Keratinocyte (primary cell): ENCODE results near the gene SHROOM3. TPM values are rescaled to one million over a fixed set of nuclear protein-coding genes. Genes with fewer than 3 reads are reported as not detected.

Experiments used
- DNase-seq: peaks from one replicate; pipeline ENCODE4 v3.0.0-alpha.2; 2011; ENCODE audit warnings: low read depth, missing footprints, low spot score
- FAIRE-seq: peaks from 2 replicates; lab custom pipeline; 2011; peaks lifted over from hg19 to GRCh38; lab: Jason Lieb, UNC
- H2AFZ ChIP-seq: 2 replicates; pipeline ENCODE4 v1.6.0; 2012; ENCODE audit warnings: low read length, control low read depth, inconsistent platforms; ENCODE audit not compliant: control insufficient read depth
- H3K27ac ChIP-seq: 2 replicates; pipeline ENCODE4 v1.5.1; 2011; ENCODE audit warnings: low read length; ENCODE audit not compliant: control insufficient read depth, insufficient read depth
- H3K27me3 ChIP-seq: 3 replicates; pipeline ENCODE4 v1.6.0; 2011; ENCODE audit warnings: low read length; ENCODE audit not compliant: control insufficient read depth, insufficient read depth; ENCODE audit errors: extremely low read depth
- H3K36me3 ChIP-seq, 2 experiments: 2 replicates in 1 of 2; 3 replicates in 1 of 2; pipeline ENCODE4 v1.5.1; 2011; ENCODE audit warnings: low read length in 2 of 2, mild to moderate bottlenecking in 1 of 2; ENCODE audit not compliant: control insufficient read depth in 2 of 2, insufficient read depth in 2 of 2; ENCODE audit errors: extremely low read depth in 1 of 2
- H3K4me1 ChIP-seq: 3 replicates; pipeline ENCODE4 v1.5.1; 2011; ENCODE audit warnings: low read length; ENCODE audit not compliant: control insufficient read depth, insufficient read depth; ENCODE audit errors: extremely low read depth
- H3K4me2 ChIP-seq: 3 replicates; pipeline ENCODE4 v1.6.0; 2011; ENCODE audit warnings: low read depth, low read length; ENCODE audit not compliant: control insufficient read depth, insufficient read depth; ENCODE audit errors: extremely low read depth
- H3K4me3 ChIP-seq, 3 experiments: fragments of 200-600 bp in 1 of 3; sonication (generic) in 1 of 3; 2 replicates in 2 of 3; 3 replicates in 1 of 3; pipeline ENCODE4 v1.5.1; 2011 to 2016; ENCODE audit warnings: low read length in 3 of 3, mild to moderate bottlenecking in 3 of 3, control low read depth in 2 of 3, inconsistent platforms in 1 of 3, low read depth in 1 of 3, mixed read lengths in 1 of 3, mixed run types in 1 of 3, moderate library complexity in 1 of 3; ENCODE audit not compliant: control insufficient read depth in 2 of 3, insufficient read depth in 2 of 3; ENCODE audit errors: extremely low read depth in 1 of 3
- H3K79me2 ChIP-seq: 2 replicates; pipeline ENCODE4 v1.6.0; 2012; ENCODE audit warnings: low read length; ENCODE audit not compliant: control insufficient read depth, insufficient read depth
- H3K9ac ChIP-seq: 3 replicates; pipeline ENCODE4 v1.6.0; 2011; ENCODE audit warnings: low read length; ENCODE audit not compliant: control insufficient read depth, insufficient read depth; ENCODE audit errors: extremely low read depth
- H3K9me1 ChIP-seq: 3 replicates; pipeline ENCODE4 v1.6.0; 2011; ENCODE audit warnings: low read length; ENCODE audit not compliant: control insufficient read depth, insufficient read depth; ENCODE audit errors: extremely low read depth
- H3K9me3 ChIP-seq: 2 replicates; pipeline ENCODE4 v1.5.1; 2012; ENCODE audit warnings: low read depth, low read length; ENCODE audit not compliant: control insufficient read depth
- H4K20me1 ChIP-seq: 3 replicates; pipeline ENCODE4 v1.6.0; 2011; ENCODE audit warnings: low read length; ENCODE audit not compliant: control insufficient read depth, insufficient read depth; ENCODE audit errors: extremely low read depth
- EZH2 ChIP-seq: IDR thresholded peaks from one replicate; pipeline ENCODE4 v1.6.1; 2012; ENCODE audit warnings: inconsistent platforms, mild to moderate bottlenecking, low read length, moderate library complexity
- dilution Hi-C: fragments of 300-500 bp; cut with MboI; formaldehyde crosslinking; loops from one replicate; pipeline ENCODE4 v1.7.0; 2020; ENCODE audit warnings: low sequenced_read_pairs; ENCODE audit not compliant: extremely low pct_ligation_motif_present
- polyA plus RNA-seq, 5 experiments: library from polyadenylated mRNA; depleted of rRNA in 3 of 5; stranded (reverse) in 3 of 5; stranded (forward) in 1 of 5; unstranded in 1 of 5; fragments of >200 nt; gene quantifications; 1 replicate in 1 of 5; 2 replicates in 3 of 5; 3 replicates in 1 of 5; pipeline versions ENCODE4 v1.2.1 to v1.2.3, GENCODE V29; 2011 to 2012; ENCODE audit warnings: missing spikeins in 2 of 5, low read depth in 1 of 5, low replicate concordance in 1 of 5
- TF ChIP-seq, protein P1 (sequence below), 3 experiments: IDR thresholded peaks in 1 of 3; conservative IDR thresholded peaks in 1 of 3; optimal IDR thresholded peaks in 1 of 3; 2 replicates in 2 of 3; 3 replicates in 1 of 3; pipeline versions ENCODE3 to v1.5.1; 2011; ENCODE audit warnings: low read length in 3 of 3, mild to moderate bottlenecking in 3 of 3, moderate library complexity in 2 of 3, control low read depth in 1 of 3, inconsistent platforms in 1 of 3; ENCODE audit not compliant: insufficient read depth in 2 of 3; ENCODE audit errors: extremely low read depth in 1 of 3

Gene SHROOM3
- polyA plus RNA-seq, 1 donor (not counting 4 experiments of a cell fraction or from before 2014, with no cell fraction given) = 4.9 TPM

DNA sequence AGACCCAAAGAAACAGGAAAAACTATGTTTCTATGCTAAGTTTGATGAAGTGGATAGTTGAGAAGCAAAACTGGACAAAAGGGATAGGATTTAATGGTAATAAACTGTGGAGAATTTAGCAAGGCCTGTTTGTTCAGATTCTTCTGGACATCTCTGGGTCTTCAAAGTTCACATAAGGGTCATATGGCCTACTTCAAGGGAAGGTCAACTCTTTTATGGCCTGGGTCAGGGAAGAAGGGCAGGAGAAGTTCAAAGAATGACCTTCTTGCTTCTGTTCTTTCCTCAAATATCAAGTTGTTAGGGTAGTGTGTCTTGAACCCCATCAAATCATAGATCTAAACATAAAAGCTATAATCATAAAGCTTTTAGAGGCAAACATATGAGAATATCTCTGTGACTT lies 360.2 kb downstream of the SHROOM3 start:
- Histone ChIP-seq H3K79me2 (no peaks in the 10 kb centered on the region), H3K27ac (no peak overlapping the region), H3K9me1 (no peaks in the 10 kb centered on the region), H4K20me1 (no peaks in the 10 kb centered on the region), H3K4me2 (no peak overlapping the region), H3K4me1 (no peaks in the 10 kb centered on the region), H3K4me3 (no peak overlapping the region), H3K27me3 (no peaks in the 10 kb centered on the region), H3K36me3 (no peaks in the 10 kb centered on the region), H2AFZ (no peak overlapping the region), H3K9me3 (no peaks in the 10 kb centered on the region), H3K9ac (no peak overlapping the region)
- no peak for DNase-seq
- dilution Hi-C loops = no loop called here
- FAIRE-seq = no peak
- no peak for TF ChIP-seq EZH2
- TF ChIP-seq, protein P1, sequence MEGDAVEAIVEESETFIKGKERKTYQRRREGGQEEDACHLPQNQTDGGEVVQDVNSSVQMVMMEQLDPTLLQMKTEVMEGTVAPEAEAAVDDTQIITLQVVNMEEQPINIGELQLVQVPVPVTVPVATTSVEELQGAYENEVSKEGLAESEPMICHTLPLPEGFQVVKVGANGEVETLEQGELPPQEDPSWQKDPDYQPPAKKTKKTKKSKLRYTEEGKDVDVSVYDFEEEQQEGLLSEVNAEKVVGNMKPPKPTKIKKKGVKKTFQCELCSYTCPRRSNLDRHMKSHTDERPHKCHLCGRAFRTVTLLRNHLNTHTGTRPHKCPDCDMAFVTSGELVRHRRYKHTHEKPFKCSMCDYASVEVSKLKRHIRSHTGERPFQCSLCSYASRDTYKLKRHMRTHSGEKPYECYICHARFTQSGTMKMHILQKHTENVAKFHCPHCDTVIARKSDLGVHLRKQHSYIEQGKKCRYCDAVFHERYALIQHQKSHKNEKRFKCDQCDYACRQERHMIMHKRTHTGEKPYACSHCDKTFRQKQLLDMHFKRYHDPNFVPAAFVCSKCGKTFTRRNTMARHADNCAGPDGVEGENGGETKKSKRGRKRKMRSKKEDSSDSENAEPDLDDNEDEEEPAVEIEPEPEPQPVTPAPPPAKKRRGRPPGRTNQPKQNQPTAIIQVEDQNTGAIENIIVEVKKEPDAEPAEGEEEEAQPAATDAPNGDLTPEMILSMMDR (optimal IDR thresholded peaks at IDR 0.05 in 1 of 3, IDR thresholded peaks at IDR 0.05 in 1 of 3, conservative IDR thresholded peaks at IDR 0.05 in 1 of 3; ENCODE audit: extremely low read depth in 1 of 3, insufficient read depth in 2 of 3, low read length in 3 of 3) = no peak

DNA sequence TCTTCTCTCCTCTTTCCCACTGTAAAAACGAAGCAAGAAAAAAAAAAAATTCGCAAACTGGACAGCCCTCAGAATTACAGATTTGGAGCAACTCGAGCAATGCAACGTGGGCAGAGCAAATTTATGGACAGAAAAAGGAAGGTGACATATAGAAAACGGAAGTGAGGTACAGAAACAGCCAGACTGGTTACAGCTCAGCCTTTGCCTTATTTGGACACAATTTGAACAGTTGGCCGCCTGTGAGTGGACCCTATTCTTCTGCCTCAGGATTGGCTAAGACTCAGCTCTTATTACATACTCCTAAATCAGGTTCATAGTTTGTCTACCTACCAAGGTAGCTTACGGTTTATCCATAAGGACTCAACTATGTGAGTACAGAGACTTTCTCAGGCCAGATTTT lies 364.1 kb downstream of the SHROOM3 start:
- Histone ChIP-seq H3K27ac (no peak overlapping the region), H3K9ac (no peak overlapping the region), H3K79me2 (no peaks in the 10 kb centered on the region), H3K4me1 (peaks cover 3% of the 10 kb centered on the region), H3K4me2 (no peak overlapping the region), H3K27me3 (no peaks in the 10 kb centered on the region), H4K20me1 (no peaks in the 10 kb centered on the region), H3K36me3 (no peaks in the 10 kb centered on the region), H3K4me3 (no peak overlapping the region), H3K9me1 (no peaks in the 10 kb centered on the region), H2AFZ (no peak overlapping the region), H3K9me3 (no peaks in the 10 kb centered on the region)
- FAIRE-seq = no peak
- TF ChIP-seq, protein P1 (optimal IDR thresholded peaks at IDR 0.05 in 1 of 3, IDR thresholded peaks at IDR 0.05 in 1 of 3, conservative IDR thresholded peaks at IDR 0.05 in 1 of 3; ENCODE audit: extremely low read depth in 1 of 3, insufficient read depth in 2 of 3, low read length in 3 of 3) = no peak
- no peak for TF ChIP-seq EZH2
- dilution Hi-C loops = no loop called here
- no peak for DNase-seq
